ENCODE measurements around the gene RPS6KA4. TPM values are rescaled to one million over a fixed set of nuclear protein-coding genes. Genes with fewer than 3 reads are reported as not detected.
A peak's percentile ranks its signal among the peaks of the same experiment; 100 is the strongest.
"Not testable (repeated sequence)": the region's sequence is repeated elsewhere in the genome, so short reads cannot be mapped to it uniquely, and the experiment has no call there.

The RPS6KA4 gene
- total RNA-seq, 2 donors from 2014 or later, result 18.9 to 23.7 TPM

GRCh38 chr11:64314805-64315561, 44.0 kb upstream of the RPS6KA4 start:
- intact Hi-C loops (cut with DNase I), result no loop called here
- Histone ChIP-seq H3K9me3 (no peaks in the 10 kb centered on the region), H3K4me3 (no peak overlapping the region), H3K27me3 (replicated peaks; ENCODE audit: insufficient read depth) (no peaks in the 10 kb centered on the region), H3K36me3 (no peaks in the 10 kb centered on the region), H3K4me1 (replicated peaks) (no peaks in the 10 kb centered on the region), H3K27ac (no peak overlapping the region)
- no peak for DNase-seq (ENCODE audit: low spot score)
- TF ChIP-seq POLR2A (IDR thresholded peaks at IDR 0.05), result no peak
- WGBS, result 89% methylated on average over 22 of the region's 24 CpGs

DNA sequence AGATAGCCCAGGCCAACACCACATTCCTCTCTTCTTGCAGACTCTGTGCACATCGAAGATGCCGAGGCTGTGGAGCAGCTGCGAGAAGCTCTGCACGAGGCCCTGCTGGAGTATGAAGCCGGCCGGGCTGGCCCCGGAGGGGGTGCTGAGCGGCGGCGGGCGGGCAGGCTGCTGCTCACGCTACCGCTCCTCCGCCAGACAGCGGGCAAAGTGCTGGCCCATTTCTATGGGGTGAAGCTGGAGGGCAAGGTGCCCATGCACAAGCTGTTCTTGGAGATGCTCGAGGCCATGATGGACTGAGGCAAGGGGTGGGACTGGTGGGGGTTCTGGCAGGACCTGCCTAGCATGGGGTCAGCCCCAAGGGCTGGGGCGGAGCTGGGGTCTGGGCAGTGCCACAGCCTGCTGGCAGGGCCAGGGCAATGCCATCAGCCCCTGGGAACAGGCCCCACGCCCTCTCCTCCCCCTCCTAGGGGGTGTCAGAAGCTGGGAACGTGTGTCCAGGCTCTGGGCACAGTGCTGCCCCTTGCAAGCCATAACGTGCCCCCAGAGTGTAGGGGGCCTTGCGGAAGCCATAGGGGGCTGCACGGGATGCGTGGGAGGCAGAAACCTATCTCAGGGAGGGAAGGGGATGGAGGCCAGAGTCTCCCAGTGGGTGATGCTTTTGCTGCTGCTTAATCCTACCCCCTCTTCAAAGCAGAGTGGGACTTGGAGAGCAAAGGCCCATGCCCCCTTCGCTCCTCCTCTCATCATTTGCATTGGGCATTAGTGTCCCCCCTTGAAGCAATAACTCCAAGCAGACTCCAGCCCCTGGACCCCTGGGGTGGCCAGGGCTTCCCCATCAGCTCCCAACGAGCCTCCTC, 43.1 kb upstream of the RPS6KA4 start:
- H3K4me3 ChIP-seq, result peak overlapping the region in 1 of 2 donors; percentile 80
- H3K27me3 ChIP-seq (replicated peaks; ENCODE audit: insufficient read depth); H3K36me3 ChIP-seq; intact Hi-C loops (cut with DNase I); DNase-seq (ENCODE audit: low spot score); H3K9me3 ChIP-seq; H3K4me1 ChIP-seq (replicated peaks): not testable (repeated sequence)
- WGBS, result 73% methylated on average over 22 of the region's 25 CpGs
- peak overlapping the region; percentile 98 for H3K27ac ChIP-seq

- 7% methylated on average over 28 of the region's 32 CpGs for WGBS
- H3K4me1 ChIP-seq (replicated peaks), result no peaks in the 10 kb centered on the region
- no peaks in the 10 kb centered on the region for H3K27me3 ChIP-seq (replicated peaks; ENCODE audit: insufficient read depth)
- H3K4me3 ChIP-seq, result peak overlapping the region; percentile 80 to 81
- no peak for DNase-seq (ENCODE audit: low spot score)
- intact Hi-C loops (cut with DNase I), result no loop called here
- H3K9me3 ChIP-seq, result no peaks in the 10 kb centered on the region
- no peaks in the 10 kb centered on the region for H3K36me3 ChIP-seq
- peak overlapping the region; percentile 98 for H3K27ac ChIP-seq
- TF ChIP-seq CTCF (IDR thresholded peaks at IDR 0.05), result peak in 1 of 4 experiments; percentile 35
- TF ChIP-seq POLR2AphosphoS5 (IDR thresholded peaks at IDR 0.05), result no peak
Measured at GRCh38 chr11:64316672-64317324, 42.2 kb upstream of the RPS6KA4 start.

GRCh38 chr11:64317325-64317960, 41.5 kb upstream of the RPS6KA4 start, which contains the start of gene TRMT112:
Gene TRMT112 (minus strand): TSS chr11:64317559. CDS start chr11:64317526, 33 bp downstream.
- no peaks in the 10 kb centered on the region for H3K9me3 ChIP-seq
- H3K27me3 ChIP-seq (replicated peaks; ENCODE audit: insufficient read depth), result no peaks in the 10 kb centered on the region
- no peaks in the 10 kb centered on the region for H3K4me1 ChIP-seq (replicated peaks)
- peak; percentile 99 for DNase-seq (ENCODE audit: low spot score)
- H3K4me3 ChIP-seq, result peak within 1 kb of the TSS; percentile 80 to 81
- WGBS, result under 1% methylated on average over 35 of the region's 43 CpGs
- H3K36me3 ChIP-seq, result no peaks in the 10 kb centered on the region
- intact Hi-C loops (cut with DNase I), result no loop called here
- TF ChIP-seq POLR2AphosphoS5 (IDR thresholded peaks at IDR 0.05) (peak; percentile 98), CTCF (IDR thresholded peaks at IDR 0.05) (no peak), POLR2A (IDR thresholded peaks at IDR 0.05) (peak; percentile 84)
- peak within 1 kb of the TSS; percentile 98 for H3K27ac ChIP-seq

DNA sequence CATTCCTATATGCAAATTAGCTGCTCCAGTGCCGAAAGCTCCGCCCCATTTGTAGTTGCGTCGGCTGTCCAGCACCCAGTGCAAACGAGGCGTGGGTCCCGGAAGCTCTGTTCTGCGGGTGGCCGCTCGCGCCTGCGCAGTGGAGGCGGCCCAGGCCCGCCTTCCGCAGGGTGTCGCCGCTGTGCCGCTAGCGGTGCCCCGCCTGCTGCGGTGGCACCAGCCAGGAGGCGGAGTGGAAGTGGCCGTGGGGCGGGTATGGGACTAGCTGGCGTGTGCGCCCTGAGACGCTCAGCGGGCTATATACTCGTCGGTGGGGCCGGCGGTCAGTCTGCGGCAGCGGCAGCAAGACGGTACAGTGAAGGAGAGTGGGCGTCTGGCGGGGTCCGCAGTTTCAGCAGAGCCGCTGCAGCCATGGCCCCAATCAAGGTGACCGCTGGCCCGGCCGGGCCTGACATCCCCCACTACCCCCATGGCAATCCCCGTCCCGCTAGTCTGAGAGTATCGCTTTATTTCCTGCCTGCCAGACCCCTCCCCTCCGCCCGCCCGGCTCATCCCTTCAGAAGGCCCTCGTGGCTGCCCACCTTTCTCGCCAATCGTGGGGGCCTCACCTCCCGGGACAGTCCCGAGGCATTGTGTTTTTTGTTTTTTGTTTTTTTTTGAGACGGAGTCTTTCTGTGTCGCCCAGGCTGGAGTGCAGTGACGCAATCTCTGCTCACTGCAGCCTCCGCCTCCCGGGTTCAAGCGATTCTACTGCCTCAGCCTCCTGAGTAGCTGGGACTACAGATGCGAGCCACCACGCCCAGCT, 40.8 kb upstream of the RPS6KA4 start, which contains the start of gene PRDX5:
Gene PRDX5 (plus strand): TSS at position 161 of the 805 bp plus-strand sequence. CDS start 95 bp downstream, at position 256.
- no peaks in the 10 kb centered on the region for H3K4me1 ChIP-seq (replicated peaks)
- peak within 1 kb of the TSS; percentile 80 to 81 for H3K4me3 ChIP-seq
- intact Hi-C loops (cut with DNase I), result no loop called here
- no peaks in the 10 kb centered on the region for H3K27me3 ChIP-seq (replicated peaks; ENCODE audit: insufficient read depth)
- peak; percentile 93 for DNase-seq (ENCODE audit: low spot score)
- no peaks in the 10 kb centered on the region for H3K9me3 ChIP-seq
- under 1% methylated on average over 57 of the region's 61 CpGs for WGBS
- no peaks in the 10 kb centered on the region for H3K36me3 ChIP-seq
- TF ChIP-seq POLR2A (IDR thresholded peaks at IDR 0.05), result peak; percentile 95
- peak; percentile 53 to 90 (median 74) for TF ChIP-seq CTCF (IDR thresholded peaks at IDR 0.05)
- peak; percentile 81 for TF ChIP-seq POLR2AphosphoS5 (IDR thresholded peaks at IDR 0.05)
- H3K27ac ChIP-seq, result peak within 1 kb of the TSS; percentile 98
